ENCODE results near the gene GNPTG.
A peak's percentile ranks its signal among the peaks of the same experiment; 100 is the strongest.

GNPTG gene

GRCh38 chr16:1345651-1346421, 5.9 kb upstream of the GNPTG start:
- FAIRE-seq (no peak), DNase-seq (ENCODE audit: insufficient read length, low spot score) (no peak)

DNA sequence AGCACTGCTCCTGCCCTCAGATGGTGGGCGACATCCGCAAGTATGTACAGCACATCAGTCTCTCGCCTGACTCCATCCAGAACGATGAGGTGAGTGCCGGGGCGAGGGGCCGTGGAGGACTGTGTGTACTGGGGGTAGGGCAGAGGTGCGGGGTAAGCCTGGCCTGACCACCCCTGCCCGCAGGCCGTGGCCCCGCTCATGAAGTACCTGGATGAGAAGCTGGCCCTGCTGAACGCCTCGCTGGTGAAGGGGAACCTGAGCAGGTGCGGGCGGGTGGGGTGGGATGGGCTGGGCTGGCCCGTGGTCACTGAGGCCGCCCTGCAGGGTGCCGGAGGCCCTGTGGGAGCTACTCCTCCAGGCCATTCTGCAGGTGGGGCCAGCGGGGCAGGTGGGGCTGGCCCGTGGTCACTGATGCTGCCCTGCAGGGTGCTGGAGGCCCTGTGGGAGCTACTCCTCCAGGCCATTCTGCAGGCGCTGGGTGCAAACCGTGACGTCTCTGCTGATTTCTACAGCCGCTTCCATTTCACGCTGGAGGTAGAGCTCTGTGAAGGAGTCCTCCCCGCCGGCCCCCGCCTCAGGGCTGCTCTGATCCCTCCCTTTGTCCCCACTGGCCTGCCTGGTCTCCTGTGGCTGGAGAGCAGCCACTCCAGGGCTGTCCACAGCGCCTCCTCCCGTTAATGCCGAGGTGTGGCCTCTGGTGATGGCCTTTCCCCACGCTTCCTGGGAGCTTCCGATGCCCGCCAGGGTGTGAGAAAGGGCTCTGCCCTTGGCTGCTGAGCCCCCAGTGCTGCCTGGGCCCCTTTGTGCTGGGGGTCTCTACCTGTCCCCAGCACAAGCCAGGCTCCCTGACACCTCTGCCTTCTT, 5.1 kb upstream of the GNPTG start:
- FAIRE-seq (no peak), DNase-seq (ENCODE audit: insufficient read length, low spot score) (no peak)

DNA sequence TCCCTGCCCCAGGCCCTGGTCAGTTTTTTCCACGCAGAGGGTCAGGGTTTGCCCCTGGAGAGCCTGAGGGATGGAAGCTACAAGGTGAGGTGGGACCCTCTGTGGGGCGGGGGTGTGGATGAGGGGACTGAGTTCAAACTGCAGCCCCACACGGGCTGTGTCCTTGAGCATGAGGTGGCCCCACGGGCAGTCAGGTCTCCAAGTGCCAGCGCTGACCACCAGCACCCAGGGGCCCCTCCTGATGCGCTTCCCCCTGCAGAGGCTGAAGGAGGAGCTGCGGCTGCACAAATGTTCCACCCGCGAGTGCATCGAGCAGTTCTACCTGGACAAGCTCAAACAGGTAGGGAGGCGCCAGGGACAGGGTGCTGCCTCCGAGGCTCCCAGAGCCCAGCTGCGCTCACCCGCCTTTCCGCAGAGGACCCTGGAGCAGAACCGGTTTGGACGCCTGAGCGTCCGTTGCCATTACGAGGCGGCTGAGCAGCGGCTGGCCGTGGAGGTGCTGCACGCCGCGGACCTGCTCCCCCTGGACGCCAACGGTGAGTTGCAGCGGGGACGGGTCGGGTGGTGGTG, 4.4 kb upstream of the GNPTG start:
- FAIRE-seq (no peak), DNase-seq (ENCODE audit: insufficient read length, low spot score) (no peak)

GRCh38 chr16:1347962-1348361, 3.8 kb upstream of the GNPTG start:
- FAIRE-seq: no peak

DNA sequence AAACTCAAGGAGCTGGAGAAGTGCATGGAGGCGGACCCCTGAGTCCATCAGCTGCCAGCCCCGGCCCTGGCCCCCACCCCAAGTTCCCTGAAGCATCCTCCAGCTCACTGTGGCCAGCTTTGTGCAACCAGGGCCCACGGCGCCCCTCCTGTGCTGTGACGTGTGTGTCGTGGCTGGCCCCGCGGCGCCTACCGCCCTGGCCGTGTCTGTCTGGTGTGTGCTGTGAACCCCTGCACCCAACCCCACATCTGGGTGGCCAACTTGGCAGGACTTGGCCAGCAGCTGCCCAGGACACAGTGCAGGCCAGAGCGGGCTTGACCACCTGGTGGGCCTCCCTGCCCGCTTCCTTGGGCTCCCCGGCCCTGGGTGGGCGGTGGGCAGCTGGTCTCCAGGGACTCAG, 3.3 kb upstream of the GNPTG start:
- no peak for DNase-seq (ENCODE audit: insufficient read length, low spot score)
- no peak for FAIRE-seq

More at GRCh38 chr16:1347962-1348361, 3.8 kb upstream of the GNPTG start:
- no peak for DNase-seq (ENCODE audit: insufficient read length, low spot score)

DNA sequence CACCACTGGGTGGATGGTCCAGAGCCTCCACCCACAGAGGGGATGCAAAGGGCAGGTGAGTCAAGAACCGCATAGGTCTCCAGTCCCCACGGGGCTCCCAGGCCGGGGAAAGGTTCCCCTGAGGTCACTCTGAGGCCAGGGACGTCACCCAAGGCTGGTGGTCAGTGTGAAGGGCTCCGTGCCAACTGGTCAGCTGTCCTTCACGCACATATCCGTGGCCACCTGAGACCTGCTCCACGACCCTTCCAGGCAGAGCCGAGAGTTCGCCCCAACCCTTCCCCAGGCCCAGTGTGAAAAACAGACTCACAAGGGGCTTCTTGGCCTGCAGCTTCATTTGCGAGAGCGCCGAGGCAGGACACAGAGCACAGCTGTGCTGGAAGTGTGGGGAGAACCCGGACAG, 2.8 kb upstream of the GNPTG start:
- DNase-seq (ENCODE audit: insufficient read length, low spot score) (no peak), FAIRE-seq (no peak)

GRCh38 chr16:1349351-1349750, 2.4 kb upstream of the GNPTG start:
- FAIRE-seq: no peak
- no peak for DNase-seq (ENCODE audit: insufficient read length, low spot score)

- no peak for FAIRE-seq
- no peak for DNase-seq (ENCODE audit: insufficient read length, low spot score)
Observed at GRCh38 chr16:1349951-1350350, 1.8 kb upstream of the GNPTG start.

DNA sequence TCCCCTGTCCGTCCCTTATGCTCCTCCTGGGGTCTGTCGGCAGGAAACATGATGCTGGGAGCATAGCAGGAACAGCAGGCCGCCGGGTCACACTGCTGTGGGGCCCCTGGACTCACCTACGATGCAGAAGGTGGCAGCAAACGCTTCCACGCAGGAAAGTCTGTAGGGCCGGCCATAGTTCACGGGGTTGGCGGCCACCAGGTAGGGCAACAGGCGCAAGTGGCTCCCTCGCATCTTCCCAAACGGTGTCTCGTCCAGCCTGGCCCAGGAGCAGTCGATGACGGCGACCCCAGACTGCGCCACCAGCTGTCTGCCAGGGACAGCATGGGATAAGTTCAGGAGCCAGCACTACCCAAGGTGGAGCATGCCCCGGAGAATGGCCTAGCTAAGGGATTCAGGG, 1.0 kb upstream of the GNPTG start:
- DNase-seq (ENCODE audit: insufficient read length, low spot score) (no peak), FAIRE-seq (no peak)

DNA sequence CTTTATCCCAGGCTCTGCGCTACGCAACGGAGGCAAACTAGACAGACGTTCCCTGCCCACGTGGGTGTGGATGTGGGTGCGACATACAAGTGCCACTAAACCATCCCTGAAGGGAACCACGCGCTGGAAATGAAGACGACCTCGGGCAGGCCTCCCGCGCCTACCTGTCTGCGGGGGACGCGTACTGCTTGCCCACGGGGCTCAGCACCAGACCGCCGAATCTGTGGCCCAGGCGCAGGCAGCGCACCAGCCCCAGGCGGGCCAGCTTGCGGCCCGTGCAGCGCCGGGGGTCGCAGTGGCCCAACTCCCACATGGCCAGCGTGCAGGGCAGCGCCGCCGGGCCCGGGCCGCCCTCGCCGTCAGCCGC, 533 bp upstream of the GNPTG start:
- no peak for FAIRE-seq
- DNase-seq (ENCODE audit: insufficient read length, low spot score): no peak

- DNase-seq (ENCODE audit: insufficient read length, low spot score): no peak
- no peak for FAIRE-seq
Observed at GRCh38 chr16:1354815-1355540, 3.2 kb downstream of the GNPTG start.

GRCh38 chr16:1355591-1355990, 3.9 kb downstream of the GNPTG start:
- FAIRE-seq (no peak), DNase-seq (ENCODE audit: insufficient read length, low spot score) (no peak)

DNA sequence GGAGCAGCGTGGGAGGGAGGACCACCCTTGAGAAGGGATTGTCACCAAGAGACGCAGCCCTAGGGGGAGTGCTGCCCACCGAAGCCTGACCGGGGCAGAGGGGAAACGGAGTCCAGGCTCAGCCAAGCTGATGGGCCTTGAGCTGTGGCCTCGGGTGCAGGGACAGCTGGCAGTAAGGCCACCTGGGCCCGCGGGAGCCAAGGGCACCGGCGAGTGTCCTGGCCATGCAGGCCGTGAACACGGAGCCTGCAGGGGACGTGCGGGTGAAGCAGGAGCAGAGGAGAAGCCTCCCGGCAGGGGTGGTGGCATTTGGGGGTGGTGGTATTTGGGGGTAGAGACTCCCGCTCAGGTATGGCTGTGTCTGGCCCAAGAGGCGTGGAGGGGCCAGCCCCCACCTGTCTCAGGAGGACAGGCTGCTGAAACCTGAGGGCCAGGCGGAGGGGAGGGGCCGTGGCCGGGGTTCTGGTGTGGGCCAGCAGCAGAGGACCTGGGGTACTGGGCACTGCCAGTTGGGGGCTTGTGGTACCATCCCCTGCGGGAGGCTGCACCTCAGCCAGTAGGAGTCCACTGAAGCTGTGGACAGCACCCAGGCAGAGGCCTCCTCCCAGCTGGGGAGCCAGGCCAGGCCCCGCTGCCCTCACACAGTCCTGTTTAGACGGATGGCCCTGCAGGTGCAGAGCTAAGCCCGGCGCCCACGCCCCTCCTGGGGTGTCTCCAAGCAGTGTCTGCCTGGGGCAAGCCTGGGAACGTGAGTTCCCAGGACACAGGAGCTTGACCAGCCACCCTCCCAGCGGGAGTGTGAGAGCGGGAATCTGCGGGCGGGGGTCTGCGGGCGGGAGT, 4.5 kb downstream of the GNPTG start:
- DNase-seq (ENCODE audit: insufficient read length, low spot score) (no peak), FAIRE-seq (no peak)

- FAIRE-seq (no peak), DNase-seq (ENCODE audit: insufficient read length, low spot score) (no peak)
Observed at GRCh38 chr16:1357906-1358566, 6.3 kb downstream of the GNPTG start.

GRCh38 chr16:1361685-1362360, 10.1 kb downstream of the GNPTG start:
- DNase-seq (ENCODE audit: insufficient read length, low spot score): no peak
- FAIRE-seq: no peak

DNA sequence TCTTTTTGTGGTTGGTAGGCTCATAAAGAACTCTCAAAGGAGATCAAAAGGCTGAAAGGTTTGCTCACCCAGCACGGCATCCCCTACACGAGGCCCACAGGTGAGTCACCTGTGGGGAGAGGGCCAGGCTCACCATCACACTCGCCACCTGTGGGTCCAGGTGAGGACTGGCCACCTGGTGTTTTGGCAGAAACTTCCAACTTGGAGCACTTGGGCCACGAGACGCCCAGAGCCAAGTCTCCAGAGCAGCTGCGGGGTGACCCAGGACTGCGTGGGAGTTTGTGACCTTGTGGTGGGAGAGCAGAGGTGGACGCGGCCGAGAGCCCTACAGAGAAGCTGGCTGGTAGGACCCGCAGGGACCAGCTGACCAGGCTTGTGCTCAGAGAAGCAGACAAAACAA, 11.1 kb downstream of the GNPTG start:
- no peak for FAIRE-seq
- no peak for DNase-seq (ENCODE audit: insufficient read length, low spot score)

GRCh38 chr16:1363501-1364041, 11.8 kb downstream of the GNPTG start:
- DNase-seq (ENCODE audit: insufficient read length, low spot score) (peak; percentile 65), FAIRE-seq (no peak)

- FAIRE-seq: no peak
- no peak for DNase-seq (ENCODE audit: insufficient read length, low spot score)
Observed at GRCh38 chr16:1364510-1364909, 12.8 kb downstream of the GNPTG start.

Measured in HTR-8/SVneo (cell line).